GM18909 (cell line): Measurements from ENCODE around the gene SEC24B.
"Not testable (repeated sequence)": the region's sequence is repeated elsewhere in the genome, so short reads cannot be mapped to it uniquely, and the experiment has no call there.

Experiments
- ATAC-seq: cut with Tn5 transposase; IDR thresholded peaks from one replicate; pipeline ENCODE4 v1.9.1; 2021; ENCODE audit warnings: mild to moderate bottlenecking; ENCODE audit not compliant: unreplicated experiment, poor library complexity

The SEC24B gene

GRCh38 chr4:109572154-109572553, 138.5 kb downstream of the SEC24B start:
- ATAC-seq: no peak

- no peak for ATAC-seq
These were observed 140.8 kb downstream of the SEC24B start for GRCh38 chr4:109574443-109574850.

GRCh38 chr4:109574931-109575804, 141.6 kb downstream of the SEC24B start:
- ATAC-seq: no peak

GRCh38 chr4:109576462-109576861, 142.8 kb downstream of the SEC24B start:
- ATAC-seq: no peak

- ATAC-seq: no peak
These were observed 145.2 kb downstream of the SEC24B start for GRCh38 chr4:109578846-109579245.

GRCh38 chr4:109579997-109580396, 146.4 kb downstream of the SEC24B start:
- ATAC-seq: not testable (repeated sequence)

GRCh38 chr4:109588176-109588575, 154.6 kb downstream of the SEC24B start:
- peak; percentile 98 for ATAC-seq

GRCh38 chr4:109589119-109589518, 155.5 kb downstream of the SEC24B start:
- no peak for ATAC-seq

- no peak for ATAC-seq
These were observed 156.0 kb downstream of the SEC24B start for GRCh38 chr4:109589605-109590004.
